ENCODE measurements around the gene FHIT.

FHIT gene

DNA sequence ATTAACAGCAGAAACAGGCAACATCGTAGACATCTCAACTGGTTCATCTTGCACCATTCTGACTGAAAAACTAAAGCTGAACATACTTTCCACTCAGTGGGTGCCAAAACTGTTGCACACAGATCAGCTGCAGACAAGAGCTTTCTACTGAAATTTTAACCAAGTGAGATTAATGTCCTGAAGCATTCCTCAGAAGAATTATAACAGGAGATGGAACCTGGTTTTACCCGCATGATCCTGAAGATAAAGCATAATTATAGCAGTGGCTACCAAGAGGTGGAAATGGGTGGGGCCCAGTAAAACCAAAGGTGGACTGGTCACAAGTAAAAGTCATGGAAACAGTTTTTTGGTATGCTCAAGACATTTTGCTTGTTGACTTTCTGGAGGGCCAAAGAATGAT lies 858.8 kb downstream of the FHIT start:
- no peak for DNase-seq

GRCh38 chr3:60391292-60391691 lies 860.0 kb downstream of the FHIT start:
- no peak for DNase-seq

GRCh38 chr3:60388731-60389130 lies 862.5 kb downstream of the FHIT start:
- no peak for DNase-seq

GRCh38 chr3:60386306-60386705 lies 864.9 kb downstream of the FHIT start:
- DNase-seq = no peak

DNA sequence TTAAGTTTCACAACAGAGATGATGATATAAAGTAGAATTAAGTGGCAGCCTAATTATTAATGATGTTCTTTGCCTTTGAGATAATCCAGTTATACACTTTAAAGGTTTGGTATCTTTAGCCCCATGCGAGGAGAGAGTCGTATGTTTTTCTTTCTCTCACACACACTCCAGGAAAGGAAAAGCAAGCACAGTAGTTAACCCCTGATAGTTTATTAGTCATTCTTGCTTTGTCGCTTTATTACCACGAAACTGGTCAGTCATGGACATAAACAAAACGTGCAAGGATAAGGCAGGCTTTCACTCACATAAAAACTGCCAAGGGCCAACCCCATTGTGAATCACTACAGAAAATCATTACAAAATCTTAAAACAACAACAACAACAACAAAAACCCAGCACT lies 866.9 kb downstream of the FHIT start:
- no peak for DNase-seq

DNA sequence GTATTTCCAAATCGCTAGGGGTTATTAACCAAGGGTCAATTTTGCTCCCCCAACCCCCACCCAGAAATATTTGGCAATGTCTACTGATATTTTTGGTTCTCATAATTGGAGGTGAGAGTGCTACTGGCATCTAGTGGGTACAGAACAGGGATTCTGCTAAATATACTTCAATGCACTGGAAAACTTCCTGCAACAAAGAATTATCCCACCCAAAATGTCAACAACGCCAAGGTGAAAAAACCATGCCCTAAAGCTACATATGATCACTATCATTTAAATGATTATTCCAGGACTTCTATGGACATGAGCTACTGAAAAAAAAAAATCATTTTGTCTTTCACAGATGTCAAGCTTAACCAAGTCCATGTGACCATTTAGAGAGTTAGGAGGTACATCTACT lies 867.9 kb downstream of the FHIT start:
- DNase-seq = no peak

DNA sequence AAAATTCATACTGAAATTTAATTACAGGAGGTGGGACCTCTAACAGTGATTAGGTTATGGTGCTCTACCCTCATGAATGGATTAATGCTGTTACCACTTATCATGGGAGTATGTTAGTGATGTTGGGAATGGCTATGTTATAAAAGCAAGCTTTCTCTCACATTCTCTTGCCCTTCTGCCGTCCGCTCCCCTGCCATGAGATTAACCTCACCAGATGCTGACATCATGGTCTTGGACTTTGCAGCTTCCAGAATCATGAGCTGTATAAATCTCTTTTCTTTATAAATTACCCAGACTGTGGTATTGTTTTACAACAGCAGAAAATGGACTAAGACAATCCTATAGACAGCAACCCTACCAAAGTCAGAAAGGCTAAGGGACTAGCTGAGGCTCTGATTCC lies 884.8 kb downstream of the FHIT start:
- peak; percentile 59 for DNase-seq

GRCh38 chr3:60365360-60365759 lies 885.9 kb downstream of the FHIT start:
- peak; percentile 68 for DNase-seq

DNA sequence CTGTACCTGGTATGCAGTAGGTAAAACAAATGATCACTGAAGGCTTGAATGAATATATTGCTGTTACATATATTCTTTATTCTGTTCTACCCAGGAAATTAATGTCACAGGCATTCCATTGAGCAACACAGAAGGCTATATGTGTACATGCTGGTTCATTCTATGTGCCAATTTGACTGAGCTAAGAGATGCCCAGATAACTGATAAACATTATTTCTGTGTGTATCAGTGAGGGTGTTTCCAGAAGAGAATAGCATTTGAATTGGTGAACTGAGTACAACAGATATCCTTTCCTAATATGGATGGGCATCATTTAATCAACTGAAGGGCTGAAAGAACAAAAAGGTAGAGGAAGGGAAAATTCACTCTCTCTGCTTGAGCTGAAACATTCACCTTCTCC lies 886.8 kb downstream of the FHIT start:
- peak; percentile 3 for DNase-seq

- DNase-seq = no peak
These were observed 887.4 kb downstream of the FHIT start for GRCh38 chr3:60363817-60364216.

- no peak for DNase-seq
These were observed 895.4 kb downstream of the FHIT start for GRCh38 chr3:60355825-60356224.

DNA sequence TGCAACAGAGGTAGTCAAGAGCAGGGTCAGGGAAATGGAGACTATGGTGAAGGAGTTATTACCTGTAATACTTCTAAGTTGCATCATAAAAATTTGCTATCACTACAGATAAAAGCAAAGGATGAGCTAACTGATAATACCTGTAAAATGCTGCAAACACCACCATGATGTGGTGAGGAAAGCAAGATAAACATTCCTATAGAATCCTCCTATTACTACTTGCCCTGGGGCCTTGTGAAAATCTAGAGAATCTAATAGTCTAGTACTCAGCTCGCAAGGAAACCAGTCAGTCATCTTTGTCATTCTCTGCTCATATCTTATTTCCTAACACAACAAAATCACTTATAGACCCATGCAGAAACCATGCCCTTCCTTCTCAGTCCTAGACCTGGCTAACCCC lies 899.8 kb downstream of the FHIT start:
- DNase-seq = no peak

- DNase-seq = no peak
These were observed 906.9 kb downstream of the FHIT start for GRCh38 chr3:60344340-60344739.

- DNase-seq = no peak
These were observed 907.4 kb downstream of the FHIT start for GRCh38 chr3:60343831-60344230.

GRCh38 chr3:60339304-60339703 lies 911.9 kb downstream of the FHIT start:
- DNase-seq = no peak

GRCh38 chr3:60337421-60337820 lies 913.8 kb downstream of the FHIT start:
- no peak for DNase-seq

DNA sequence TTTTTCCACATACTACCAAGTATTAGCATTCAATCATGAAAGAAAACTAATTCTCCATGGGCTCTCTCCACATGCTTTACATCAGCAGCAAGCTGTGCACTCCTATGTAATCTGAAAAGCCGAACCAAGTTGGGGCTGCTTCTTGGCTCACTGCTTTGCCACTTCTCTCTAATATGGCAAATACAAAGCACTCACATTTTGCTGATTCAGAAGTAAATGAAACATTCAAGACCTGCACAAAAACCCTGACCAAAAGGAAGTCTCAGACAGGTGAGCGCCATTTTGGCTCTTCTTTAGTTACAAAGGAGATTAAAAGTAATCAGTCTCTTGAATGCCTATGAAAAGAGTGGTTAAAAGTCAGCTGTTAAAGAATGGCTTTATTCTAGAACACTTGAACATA lies 915.2 kb downstream of the FHIT start:
- DNase-seq = no peak

DNA sequence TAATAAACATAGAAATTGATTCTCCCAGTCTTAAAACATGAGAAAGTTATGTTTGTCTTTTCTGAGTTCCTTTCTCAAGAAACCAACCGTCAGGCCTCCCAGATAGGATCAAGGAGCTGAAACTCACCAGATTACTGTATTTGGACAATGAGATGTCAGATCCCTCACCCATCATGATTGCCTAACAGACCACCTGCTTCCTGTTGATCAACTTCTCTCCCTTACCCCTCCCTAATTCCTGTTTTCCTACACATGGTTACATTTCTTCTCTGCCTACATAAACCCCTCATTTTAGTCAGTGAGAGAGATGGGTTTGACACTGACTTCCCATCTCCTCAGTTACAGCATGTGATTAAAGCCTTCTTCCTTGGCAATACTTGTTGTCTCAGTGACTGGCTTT lies 917.5 kb downstream of the FHIT start:
- no peak for DNase-seq

DNA sequence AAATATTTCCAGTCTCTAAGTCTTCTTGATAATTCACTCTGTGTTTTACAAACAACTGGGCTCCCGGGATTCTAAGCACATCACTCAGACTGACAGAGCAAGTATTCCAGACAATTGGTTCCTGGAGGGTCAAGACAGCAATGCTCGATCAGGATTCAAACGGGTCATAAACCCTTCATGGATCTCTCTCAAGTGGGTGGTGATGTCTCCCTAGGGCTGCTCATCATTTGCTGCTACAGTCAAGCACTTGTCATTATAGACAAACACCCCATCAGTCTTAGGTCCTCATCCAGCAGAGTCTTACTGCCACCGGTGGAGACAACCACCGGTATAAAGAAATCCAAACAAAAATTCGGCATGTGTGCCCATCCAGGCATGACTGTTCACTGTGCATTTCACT lies 921.1 kb downstream of the FHIT start:
- DNase-seq = no peak

DNA sequence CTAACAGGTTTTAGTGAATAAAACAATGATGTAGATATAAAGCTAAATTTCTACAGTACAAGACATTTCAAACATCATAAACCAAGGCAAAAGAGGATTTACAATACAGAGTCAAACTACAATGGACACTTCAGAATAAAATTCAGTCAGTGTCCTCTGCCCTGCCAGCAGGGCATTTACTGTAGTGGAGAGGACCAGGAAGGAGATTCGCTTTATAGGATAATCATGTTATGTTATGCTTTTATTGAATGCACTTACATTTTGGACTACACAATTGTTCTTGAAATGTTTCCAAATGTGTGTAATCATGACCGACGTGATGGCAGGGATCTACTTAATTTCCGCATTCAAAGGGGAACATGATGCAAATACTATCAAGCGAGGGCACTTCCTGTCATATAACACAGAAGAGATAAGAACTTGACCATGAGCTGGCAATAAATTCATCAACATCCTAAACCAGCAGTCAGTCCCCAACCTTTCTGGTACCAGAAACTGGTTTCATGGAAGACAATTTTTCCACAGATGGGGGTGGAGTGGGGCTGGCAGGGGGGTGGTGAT lies 925.6 kb downstream of the FHIT start:
- no peak for DNase-seq

DNA sequence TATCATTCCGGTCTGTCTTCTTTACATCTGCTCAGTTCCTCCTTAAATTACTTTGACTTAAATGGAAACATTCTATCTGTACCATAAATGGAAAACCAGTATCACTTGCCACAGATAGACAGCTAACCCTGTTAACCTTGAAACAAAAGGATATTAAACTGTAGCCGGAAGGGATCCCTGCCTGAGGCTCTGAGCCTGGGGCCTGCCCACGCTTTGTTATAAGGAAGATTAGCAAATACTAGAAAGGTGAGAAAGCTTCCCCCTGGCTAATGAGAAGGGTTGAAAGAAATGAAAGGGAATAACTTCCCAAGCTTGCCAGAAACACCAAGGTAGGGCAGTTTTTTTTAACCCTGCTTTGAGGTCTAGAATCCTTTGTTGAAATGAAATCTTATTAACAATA lies 927.6 kb downstream of the FHIT start:
- DNase-seq = no peak

- no peak for DNase-seq
These were observed 928.1 kb downstream of the FHIT start for GRCh38 chr3:60323180-60323579.

GRCh38 chr3:60322298-60322856 lies 928.9 kb downstream of the FHIT start:
- no peak for DNase-seq

DNA sequence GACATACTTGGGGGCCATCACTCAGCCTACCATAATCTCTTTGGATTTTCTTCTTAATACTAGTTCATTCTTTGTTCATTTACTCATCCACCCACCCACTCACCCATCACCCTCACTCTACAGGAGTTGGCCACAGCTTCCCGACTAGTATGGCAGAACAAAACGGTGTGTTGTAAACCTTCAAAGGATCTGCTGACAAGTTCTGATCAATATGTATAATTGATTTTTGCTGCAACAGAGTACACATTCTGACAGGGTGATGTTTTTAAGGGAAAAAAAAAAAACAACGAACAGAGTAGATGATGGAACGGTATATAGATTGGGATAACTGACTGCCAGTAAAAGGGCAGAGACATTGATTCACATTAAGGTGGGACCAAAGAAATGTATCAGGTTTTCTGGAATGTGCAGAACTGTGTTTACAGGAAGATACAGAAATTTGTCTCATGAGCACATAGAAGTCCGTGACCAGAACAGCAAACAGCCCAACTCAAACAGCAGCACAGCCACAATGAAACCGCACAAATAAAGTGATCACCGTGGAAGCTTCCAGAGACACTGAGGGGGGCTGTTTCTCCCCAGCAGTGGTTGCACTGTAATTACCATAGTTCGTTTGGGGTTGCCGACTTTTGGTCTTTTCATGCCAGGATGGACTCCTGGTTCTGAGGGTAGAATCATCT lies 931.9 kb downstream of the FHIT start:
- DNase-seq = no peak

Measured in fibroblast of skin of scalp (primary cell).